HepG2 (cell line): ENCODE measurements around the gene MYPN. TPM values are rescaled to one million over a fixed set of nuclear protein-coding genes. Genes with fewer than 3 reads are reported as not detected.

Experiments
- ARID4A ChIP-seq: sonication (generic); formaldehyde crosslinking; IDR thresholded peaks from 2 replicates; pipeline ENCODE4 v1.5.0; 2020; ENCODE audit warnings: mild to moderate bottlenecking, missing genetic modification reagents, borderline replicate concordance
- ARNTL ChIP-seq: sonication (generic); formaldehyde crosslinking; IDR thresholded peaks from 2 replicates; pipeline ENCODE4 v1.4.0; 2020; ENCODE audit warnings: mild to moderate bottlenecking, missing genetic modification reagents
- DNMT3B ChIP-seq: conservative IDR thresholded peaks from 2 replicates; pipeline ENCODE4 v1.6.1; 2016; ENCODE audit warnings: missing biosample characterization, control low read depth
- ISL2 ChIP-seq: sonication (generic); formaldehyde crosslinking; IDR thresholded peaks from 2 replicates; pipeline ENCODE4 v1.5.0; 2020; ENCODE audit warnings: missing genetic modification reagents
- MXI1 ChIP-seq: IDR thresholded peaks from 3 replicates; pipeline ENCODE4 v1.6.1; 2012; ENCODE audit warnings: low read depth, low read length, inconsistent platforms, borderline replicate concordance
- PITX1 ChIP-seq: sonication (generic); formaldehyde crosslinking; IDR thresholded peaks from 2 replicates; pipeline ENCODE4 v1.5.1; 2020; ENCODE audit warnings: mild to moderate bottlenecking, missing genetic modification reagents
- POLR2AphosphoS2 ChIP-seq: IDR thresholded peaks from 2 replicates; pipeline ENCODE4 v1.6.1; 2011; ENCODE audit warnings: low read depth, low read length, improper control_type of control experiment
- SETDB1 ChIP-seq: sonication (generic); formaldehyde crosslinking; IDR thresholded peaks from 2 replicates; pipeline ENCODE4 v1.5.1; 2020; ENCODE audit warnings: missing genetic modification reagents, mild to moderate bottlenecking, borderline replicate concordance
- SNAI1 ChIP-seq: sonication (generic); formaldehyde crosslinking; IDR thresholded peaks from 2 replicates; pipeline ENCODE4 v1.5.0; 2020; ENCODE audit warnings: mild to moderate bottlenecking, missing genetic modification reagents, borderline replicate concordance
- TERF1 ChIP-seq: sonication (generic); formaldehyde crosslinking; IDR thresholded peaks from 2 replicates; pipeline ENCODE4 v1.8.0; 2022; ENCODE audit warnings: mild to moderate bottlenecking, missing genetic modification reagents, moderate library complexity
- TFDP2 ChIP-seq: sonication (generic); formaldehyde crosslinking; IDR thresholded peaks from 2 replicates; pipeline ENCODE4 v1.4.0; 2020; ENCODE audit warnings: missing genetic modification reagents
- ZMYM2 ChIP-seq: sonication (generic); formaldehyde crosslinking; IDR thresholded peaks from 2 replicates; pipeline ENCODE4 v1.8.0; 2022; ENCODE audit warnings: mild to moderate bottlenecking, missing genetic modification reagents
- ZNF468 ChIP-seq: sonication (generic); formaldehyde crosslinking; IDR thresholded peaks from 2 replicates; pipeline ENCODE4 v1.8.0; 2022; ENCODE audit warnings: mild to moderate bottlenecking, moderate library complexity, missing genetic modification reagents
- ZNF691 ChIP-seq: sonication (generic); formaldehyde crosslinking; IDR thresholded peaks from 2 replicates; pipeline ENCODE4 v1.4.0; 2020; ENCODE audit warnings: missing genetic modification reagents, low read depth, mild to moderate bottlenecking, borderline replicate concordance
- ZNF839 ChIP-seq: sonication (generic); formaldehyde crosslinking; IDR thresholded peaks from 2 replicates; pipeline ENCODE4 v1.4.0; 2020; ENCODE audit warnings: missing genetic modification reagents, mild to moderate bottlenecking, borderline replicate concordance
- ZSCAN25 ChIP-seq: sonication (generic); formaldehyde crosslinking; IDR thresholded peaks from 2 replicates; pipeline ENCODE4 v1.8.0; 2022; ENCODE audit warnings: mild to moderate bottlenecking, missing genetic modification reagents
- ZZZ3 ChIP-seq: sonication (generic); formaldehyde crosslinking; IDR thresholded peaks from 2 replicates; pipeline ENCODE4 v1.4.0; 2020; ENCODE audit warnings: missing genetic modification reagents, mild to moderate bottlenecking, borderline replicate concordance
- polyA plus RNA-seq, 8 experiments: library from polyadenylated mRNA; depleted of rRNA in 3 of 8; stranded (reverse) in 7 of 8; unstranded in 1 of 8; fragments of >200 nt; fragmentation: Illumina TruSeq in 4 of 8; extraction: Trizol in 4 of 8; gene quantifications; 2 replicates each; pipeline versions ENCODE4 v1.2.1 to v1.2.3, GENCODE V29; 2011 to 2016; ENCODE audit warnings: low read depth in 4 of 8, missing spikeins in 1 of 8, mixed read lengths in 1 of 8; ENCODE audit not compliant: insufficient read depth in 1 of 8
- total RNA-seq, 5 experiments: library from RNA; depleted of rRNA; stranded (reverse); fragments of >200 nt; fragmentation: Illumina TruSeq; extraction: Trizol; gene quantifications; 2 replicates each; pipeline ENCODE4 v1.2.3, GENCODE V29; 2016; ENCODE audit warnings: low read depth in 1 of 5

Gene MYPN
- total and polyA plus RNA-seq, 2 of the 13 experiments (the other 11 are each of a cell fraction or from before 2014, with no cell fraction given) = not detected

- TF ChIP-seq TFDP2 (CRISPR knock-in tag) (no peak), ARID4A (CRISPR knock-in tag) (no peak), ZSCAN25 (CRISPR knock-in tag) (no peak), PITX1 (CRISPR knock-in tag) (no peak), MXI1 (0 out of 3 replicates have a peak, but pooled peaks have one; percentile 2), DNMT3B (CRISPR knock-in tag) (0 out of 2 replicates have a peak, but pooled peaks have one; percentile 33), ARNTL (CRISPR knock-in tag) (peak; percentile 43), ZNF468 (CRISPR knock-in tag) (no peak), ZNF691 (peak; percentile 52), POLR2AphosphoS2 (no peak), ZNF839 (peak; percentile 27; the same call in 1 of the 2 replicates), ZMYM2 (no peak), TERF1 (no peak), ZZZ3 (CRISPR knock-in tag) (peak; percentile 57; the same call in 1 of the 2 replicates), ISL2 (CRISPR knock-in tag) (no peak), SETDB1 (no peak), SNAI1 (CRISPR knock-in tag) (no peak; the same call in 1 of the 2 replicates)
Measured at GRCh38 chr10:68074031-68074774, 35.1 kb upstream of the MYPN start (continued).
